GM20000 (cell line): ENCODE measurements around the gene RNF5.

Source experiments
- DNase-seq: peaks from one replicate; pipeline ENCODE4 v3.0.0; 2012; ENCODE audit warnings: low spot score
- CTCF ChIP-seq: IDR thresholded peaks from 2 replicates; pipeline ENCODE4 v1.5.1; 2012; ENCODE audit warnings: mild to moderate bottlenecking, control low read depth; ENCODE audit errors: extremely low read depth, missing control alignments

RNF5 gene

DNA sequence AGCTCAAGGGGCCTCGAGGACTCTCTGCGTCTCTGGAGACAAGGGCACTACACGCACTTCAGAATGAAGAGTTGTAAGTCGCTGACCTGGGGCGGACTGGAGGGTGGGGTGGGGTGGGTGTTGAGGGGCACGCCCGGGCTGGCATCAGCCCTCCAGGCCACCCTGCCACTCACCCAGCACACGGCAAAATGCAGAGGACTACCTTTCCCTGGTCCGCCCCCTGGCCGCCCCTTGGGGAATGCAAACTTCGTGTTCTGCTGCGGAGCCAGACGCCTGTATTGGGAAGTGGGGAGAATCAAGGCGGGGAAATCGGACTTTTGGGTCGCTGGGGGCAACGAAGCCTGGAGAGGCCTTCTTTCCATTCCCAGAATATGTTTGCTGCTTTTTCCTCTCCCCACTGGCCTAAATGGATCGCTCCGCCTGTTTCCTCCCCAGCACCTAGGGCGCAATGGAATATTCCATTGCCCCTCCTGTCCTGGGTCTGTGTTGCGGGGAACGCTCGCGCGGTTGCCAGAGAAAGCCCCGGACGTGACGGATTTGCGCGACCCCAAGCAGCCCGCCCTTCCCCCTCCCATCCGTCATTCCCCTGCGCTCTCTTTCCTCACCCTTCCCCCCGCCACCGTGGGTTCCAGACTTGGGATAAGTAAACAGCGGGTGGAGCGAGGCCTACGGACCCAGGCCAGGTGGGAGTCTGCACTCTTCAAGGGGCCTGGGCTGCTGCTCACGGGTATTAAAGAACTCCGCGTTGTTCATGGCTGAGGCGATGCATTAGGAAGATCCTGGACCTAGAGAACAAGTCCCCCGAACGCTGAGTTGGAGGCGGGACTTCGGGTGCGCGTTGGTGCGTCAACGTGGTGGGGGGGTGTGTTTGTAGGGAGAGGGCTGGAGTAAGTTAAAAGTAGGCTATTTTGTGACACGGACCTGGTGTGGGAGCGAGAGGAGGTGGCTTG, 24.4 kb upstream of the RNF5 start, which contains the start of gene PPT2:
TSS of gene PPT2 (plus strand) at position 578 of the 950 bp plus-strand sequence. CDS start 454 bp downstream, outside the sequence.
- DNase-seq, result peak; percentile 71
- TF ChIP-seq CTCF, result no peak

GRCh38 chr6:32154514-32155161, 23.6 kb upstream of the RNF5 start:
- DNase-seq, result peak; percentile 88
- peak; percentile 79 for TF ChIP-seq CTCF

GRCh38 chr6:32156891-32157290, 21.3 kb upstream of the RNF5 start:
- no peak for TF ChIP-seq CTCF
- DNase-seq, result no peak

DNA sequence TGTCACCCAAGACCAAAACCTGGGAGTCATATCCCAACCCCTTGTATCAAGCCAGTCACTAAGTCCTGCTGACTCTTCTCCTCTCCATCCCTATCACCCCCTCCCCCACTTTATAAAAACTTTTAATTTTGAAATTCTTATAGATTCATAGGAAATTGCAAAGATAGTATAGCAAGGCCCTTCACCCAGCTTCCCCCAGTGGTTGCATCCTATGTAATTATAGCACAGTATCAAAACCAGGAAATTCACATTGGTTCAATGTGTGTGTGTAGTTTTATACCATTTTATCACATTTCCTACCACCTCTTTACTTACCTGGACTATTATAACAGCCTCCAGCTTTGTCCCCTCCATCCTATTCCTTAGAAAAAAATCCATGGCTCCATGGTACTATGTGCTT, 20.2 kb upstream of the RNF5 start:
- TF ChIP-seq CTCF, result no peak
- no peak for DNase-seq

DNA sequence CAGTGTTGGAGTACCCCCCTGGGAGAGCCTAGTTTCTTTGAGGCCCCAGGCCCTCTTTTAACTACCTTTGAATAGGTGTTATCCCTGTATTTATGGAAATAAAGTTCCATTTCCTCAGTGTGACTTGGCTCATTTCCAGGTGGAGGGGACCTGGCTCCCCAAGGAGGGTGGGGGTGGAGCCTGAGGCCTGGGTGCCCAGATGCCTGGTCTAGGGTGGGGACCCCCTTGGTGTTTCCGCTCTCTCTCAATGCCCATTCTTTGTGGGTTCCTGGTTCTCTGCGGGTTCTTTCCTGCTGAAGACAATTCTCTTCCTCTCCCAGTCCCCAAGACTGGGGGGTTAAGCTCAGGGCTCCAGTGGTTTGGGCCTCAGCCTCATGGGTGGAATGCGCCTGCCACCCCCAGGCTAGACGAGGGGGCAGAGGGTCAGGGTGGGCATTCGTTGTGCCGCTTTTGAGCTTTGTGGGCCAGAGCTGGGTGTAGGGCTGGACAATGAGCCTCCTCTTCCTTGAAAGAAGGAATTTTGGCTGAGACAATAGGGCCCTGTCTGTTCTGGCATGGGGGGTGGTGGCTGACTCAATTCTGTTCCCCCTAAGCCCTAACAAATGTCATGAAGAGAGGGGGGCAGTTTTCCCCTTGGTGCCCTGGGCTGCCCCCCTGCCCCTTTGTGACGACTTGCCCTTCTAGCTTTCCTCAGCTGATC, 14.5 kb upstream of the RNF5 start:
- no peak for TF ChIP-seq CTCF
- no peak for DNase-seq

GRCh38 chr6:32164295-32164694, 13.9 kb upstream of the RNF5 start, which contains the start of gene EGFL8:
Gene EGFL8 (plus strand): TSS chr6:32164595. CDS start chr6:32166166, 1,571 bp downstream.
- TF ChIP-seq CTCF, result no peak
- no peak for DNase-seq
